OCI-LY1 (cell line): Measurements from ENCODE around the gene NBEA.

ENCODE experiments used
- H2AFZ ChIP-seq: fragments of 200-600 bp; sonication (generic), shearing (Covaris generic); 2 replicates; pipeline ENCODE4 v1.6.0; 2014; ENCODE audit warnings: antibody characterized with exemption, mild to moderate bottlenecking, low read length
- H3F3A ChIP-seq: fragments of 200-600 bp; sonication (generic), shearing (Covaris generic); 2 replicates; pipeline ENCODE4 v1.6.0; 2014; ENCODE audit warnings: mild to moderate bottlenecking, antibody characterized with exemption, low read length, moderate library complexity; ENCODE audit not compliant: insufficient read depth
- H3K27ac ChIP-seq: fragments of 200-600 bp; sonication (generic); 2 replicates; pipeline ENCODE4 v1.5.1; 2014; ENCODE audit warnings: low read length, mixed run types, mild to moderate bottlenecking, low read depth; ENCODE audit not compliant: poor library complexity, severe bottlenecking
- H3K27me3 ChIP-seq: fragments of 200-600 bp; sonication (generic); 2 replicates; pipeline ENCODE4 v1.6.0; 2014; ENCODE audit warnings: antibody characterized with exemption, mild to moderate bottlenecking, low read length, moderate library complexity; ENCODE audit not compliant: insufficient read depth
- H3K36me3 ChIP-seq: fragments of 200-600 bp; sonication (generic); 2 replicates; pipeline ENCODE4 v1.6.1; 2014; ENCODE audit warnings: mild to moderate bottlenecking, antibody characterized with exemption, low read length, moderate library complexity, mixed read lengths; ENCODE audit not compliant: insufficient read depth
- H3K4me1 ChIP-seq: fragments of 200-600 bp; sonication (generic); 2 replicates; pipeline ENCODE4 v1.5.1; 2014; ENCODE audit warnings: mild to moderate bottlenecking, low read length, moderate library complexity; ENCODE audit not compliant: insufficient read depth, severe bottlenecking
- H3K4me2 ChIP-seq: fragments of 200-600 bp; sonication (generic), shearing (Covaris generic); 2 replicates; pipeline ENCODE4 v1.6.1; 2014; ENCODE audit warnings: low read length
- H3K4me3 ChIP-seq: fragments of 200-600 bp; sonication (generic); 2 replicates; pipeline ENCODE4 v1.5.1; 2014; ENCODE audit warnings: low read length, low read depth, mild to moderate bottlenecking, mixed read lengths; ENCODE audit not compliant: poor library complexity, severe bottlenecking
- H3K79me2 ChIP-seq: fragments of 200-600 bp; shearing (Covaris generic); 2 replicates; pipeline ENCODE4 v1.6.1; 2016; ENCODE audit warnings: mixed run types, low read length, mixed read lengths; ENCODE audit not compliant: insufficient read depth
- H3K9ac ChIP-seq: fragments of 200-600 bp; sonication (generic), shearing (Covaris generic); 2 replicates; pipeline ENCODE4 v1.6.1; 2014; ENCODE audit warnings: mild to moderate bottlenecking, low read length, mixed read lengths
- H3K9me2 ChIP-seq: fragments of 200-600 bp; sonication (generic), shearing (Covaris generic); 2 replicates; pipeline ENCODE4 v1.6.1; 2014; ENCODE audit warnings: low read depth, mild to moderate bottlenecking, low read length, mixed read lengths
- H3K9me3 ChIP-seq: fragments of 200-600 bp; shearing (Covaris generic); 2 replicates; pipeline ENCODE4 v1.6.1; 2014; ENCODE audit warnings: low read length, mixed read lengths
- H4K20me1 ChIP-seq: fragments of 200-600 bp; sonication (generic), shearing (Covaris generic); 2 replicates; pipeline ENCODE4 v1.6.0; 2016; ENCODE audit warnings: mild to moderate bottlenecking, low read length; ENCODE audit not compliant: insufficient read depth
- EZH2 ChIP-seq: fragments of 200-600 bp; sonication (generic), shearing (Covaris generic); IDR thresholded peaks from 2 replicates; pipeline ENCODE4 v1.8.0; 2017; ENCODE audit warnings: borderline replicate concordance, mixed run types, mild to moderate bottlenecking, antibody characterized with exemption, low read length, moderate library complexity, mixed read lengths
- TF ChIP-seq, protein P1 (sequence below): fragments of 200-600 bp; sonication (generic), shearing (Covaris generic); IDR thresholded peaks from 2 replicates; pipeline ENCODE4 v1.5.1; 2017; ENCODE audit warnings: mild to moderate bottlenecking, antibody characterized with exemption, low read length, moderate library complexity, mixed read lengths

The NBEA gene

DNA sequence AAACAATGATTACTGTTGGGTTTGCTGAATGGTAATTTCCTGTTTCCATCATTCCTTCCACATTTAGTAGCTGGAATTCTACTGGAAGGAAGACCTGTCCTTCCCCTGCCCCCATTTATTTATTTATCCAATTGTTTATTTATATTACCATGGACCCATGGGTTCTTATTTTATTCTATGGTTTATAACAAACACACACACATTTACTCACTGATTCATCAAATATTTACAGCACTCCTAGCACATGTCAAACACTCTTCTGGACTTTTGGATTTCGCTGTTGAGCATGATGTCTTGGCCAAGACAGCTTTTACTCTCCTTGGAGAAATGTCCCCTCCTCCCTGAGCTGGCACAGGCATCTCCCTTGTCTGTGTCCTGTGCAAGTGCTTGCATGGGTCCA lies 762.3 kb downstream of the NBEA start:
- Histone ChIP-seq H3K9me3 (no peaks in the 10 kb centered on the region), H4K20me1 (no peaks in the 10 kb centered on the region), H3K36me3 (no peaks in the 10 kb centered on the region), H3K4me2 (no peak overlapping the region), H3K9ac (no peak overlapping the region), H3K27ac (no peak overlapping the region), H3K9me2 (no peaks in the 10 kb centered on the region), H3K79me2 (no peaks in the 10 kb centered on the region), H3F3A (no peaks in the 10 kb centered on the region), H3K27me3 (no peaks in the 10 kb centered on the region), H3K4me1 (no peaks in the 10 kb centered on the region), H3K4me3 (no peak overlapping the region), H2AFZ (no peak overlapping the region)
- TF ChIP-seq, protein P1, sequence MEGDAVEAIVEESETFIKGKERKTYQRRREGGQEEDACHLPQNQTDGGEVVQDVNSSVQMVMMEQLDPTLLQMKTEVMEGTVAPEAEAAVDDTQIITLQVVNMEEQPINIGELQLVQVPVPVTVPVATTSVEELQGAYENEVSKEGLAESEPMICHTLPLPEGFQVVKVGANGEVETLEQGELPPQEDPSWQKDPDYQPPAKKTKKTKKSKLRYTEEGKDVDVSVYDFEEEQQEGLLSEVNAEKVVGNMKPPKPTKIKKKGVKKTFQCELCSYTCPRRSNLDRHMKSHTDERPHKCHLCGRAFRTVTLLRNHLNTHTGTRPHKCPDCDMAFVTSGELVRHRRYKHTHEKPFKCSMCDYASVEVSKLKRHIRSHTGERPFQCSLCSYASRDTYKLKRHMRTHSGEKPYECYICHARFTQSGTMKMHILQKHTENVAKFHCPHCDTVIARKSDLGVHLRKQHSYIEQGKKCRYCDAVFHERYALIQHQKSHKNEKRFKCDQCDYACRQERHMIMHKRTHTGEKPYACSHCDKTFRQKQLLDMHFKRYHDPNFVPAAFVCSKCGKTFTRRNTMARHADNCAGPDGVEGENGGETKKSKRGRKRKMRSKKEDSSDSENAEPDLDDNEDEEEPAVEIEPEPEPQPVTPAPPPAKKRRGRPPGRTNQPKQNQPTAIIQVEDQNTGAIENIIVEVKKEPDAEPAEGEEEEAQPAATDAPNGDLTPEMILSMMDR, result no peak
- TF ChIP-seq EZH2, result no peak

DNA sequence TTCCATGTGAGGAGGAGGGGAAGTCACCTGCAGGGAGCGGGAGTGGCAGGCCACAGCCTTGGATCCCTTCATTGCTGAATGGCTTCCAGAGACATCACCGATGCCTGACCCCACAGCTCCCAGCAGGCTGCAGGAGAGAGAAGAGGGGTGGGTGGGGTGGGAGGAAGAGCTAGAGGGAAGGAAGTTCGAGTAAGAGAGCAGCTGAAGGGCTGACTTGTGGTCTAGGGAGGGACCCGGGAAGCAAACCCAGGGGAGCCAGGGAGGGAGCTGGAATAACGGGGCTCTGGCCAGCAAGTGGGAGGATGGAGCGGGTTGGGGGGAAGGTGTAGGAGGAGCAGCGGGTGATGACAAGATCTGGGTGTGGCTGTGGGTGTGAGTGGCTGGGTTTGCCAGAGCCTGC lies 764.2 kb downstream of the NBEA start:
- H3F3A ChIP-seq, result no peaks in the 10 kb centered on the region
- no peak overlapping the region for H3K27ac ChIP-seq
- no peak overlapping the region for H2AFZ ChIP-seq
- H3K9ac ChIP-seq, result no peak overlapping the region
- H3K4me2 ChIP-seq, result no peak overlapping the region
- H3K36me3 ChIP-seq, result no peaks in the 10 kb centered on the region
- no peaks in the 10 kb centered on the region for H3K27me3 ChIP-seq
- TF ChIP-seq EZH2, result no peak
- H4K20me1 ChIP-seq, result no peaks in the 10 kb centered on the region
- no peaks in the 10 kb centered on the region for H3K9me3 ChIP-seq
- no peaks in the 10 kb centered on the region for H3K79me2 ChIP-seq
- no peak overlapping the region for H3K4me3 ChIP-seq
- H3K9me2 ChIP-seq, result no peaks in the 10 kb centered on the region
- no peaks in the 10 kb centered on the region for H3K4me1 ChIP-seq

DNA sequence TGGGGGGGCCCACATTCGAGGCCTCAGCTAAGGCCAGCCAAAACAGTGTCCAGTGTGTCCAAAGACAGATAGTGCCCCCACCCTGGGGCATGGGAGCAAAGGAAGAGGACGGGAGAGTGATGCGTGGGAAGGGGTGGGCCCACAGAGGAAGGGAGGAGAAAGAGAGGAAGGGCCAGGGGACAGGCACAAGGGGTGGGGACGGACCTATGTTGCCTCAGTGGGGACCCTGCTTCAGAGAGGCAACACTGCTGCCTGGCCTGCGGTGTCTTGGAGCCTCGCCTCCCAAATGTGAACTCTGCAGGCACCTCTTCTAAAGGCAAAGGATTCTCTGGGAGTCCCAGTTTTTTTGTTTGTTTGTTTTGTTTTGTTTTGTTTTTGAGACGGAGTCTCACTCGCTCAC lies 764.7 kb downstream of the NBEA start:
- no peaks in the 10 kb centered on the region for H3K79me2 ChIP-seq
- no peak overlapping the region for H3K4me3 ChIP-seq
- no peaks in the 10 kb centered on the region for H3K36me3 ChIP-seq
- H3K9ac ChIP-seq, result no peak overlapping the region
- TF ChIP-seq, protein P1, result no peak
- TF ChIP-seq EZH2, result no peak
- H3K4me2 ChIP-seq, result no peak overlapping the region
- no peaks in the 10 kb centered on the region for H4K20me1 ChIP-seq
- no peaks in the 10 kb centered on the region for H3F3A ChIP-seq
- no peaks in the 10 kb centered on the region for H3K4me1 ChIP-seq
- H3K27ac ChIP-seq, result no peak overlapping the region
- no peaks in the 10 kb centered on the region for H3K9me2 ChIP-seq
- H3K9me3 ChIP-seq, result no peaks in the 10 kb centered on the region
- H2AFZ ChIP-seq, result no peak overlapping the region
- no peaks in the 10 kb centered on the region for H3K27me3 ChIP-seq

GRCh38 chr13:35711909-35712308 lies 769.8 kb downstream of the NBEA start:
- Histone ChIP-seq H3K79me2 (no peaks in the 10 kb centered on the region), H3K27me3 (no peaks in the 10 kb centered on the region), H2AFZ (no peak overlapping the region), H3K4me2 (no peak overlapping the region), H3K9me2 (no peaks in the 10 kb centered on the region), H3K9ac (no peak overlapping the region), H3K4me3 (no peak overlapping the region), H3K9me3 (no peaks in the 10 kb centered on the region), H3K36me3 (no peaks in the 10 kb centered on the region), H3K4me1 (no peaks in the 10 kb centered on the region), H3K27ac (no peak overlapping the region), H4K20me1 (no peaks in the 10 kb centered on the region), H3F3A (no peaks in the 10 kb centered on the region)
- TF ChIP-seq, protein P1, result no peak
- TF ChIP-seq EZH2, result no peak
